Measurements from ENCODE around the gene RABGGTA. TPM values are rescaled to one million over a fixed set of nuclear protein-coding genes. Genes with fewer than 3 reads are reported as not detected.

RABGGTA gene
- total and polyA plus RNA-seq, 9 of the 15 experiments (the other 6 are each of a cell fraction or from before 2014, with no cell fraction given), result 4.5 to 24.2 (median 15.5) TPM

- no peaks in the 10 kb centered on the region for H3K9me1 ChIP-seq (ENCODE audit: control insufficient read depth, insufficient read depth, low read length)
- DNase-seq (ENCODE audit: extremely low read depth in 1 of 4, low spot score in 3 of 4), result no peak
- no peak overlapping the region for H3K27ac ChIP-seq (ENCODE audit: extremely low read depth, low read depth, low read length)
- no peak for TF ChIP-seq ZC3H8 (IDR thresholded peaks at IDR 0.05)
- no peak for TF ChIP-seq FOXP1 (CRISPR knock-in tag; IDR thresholded peaks at IDR 0.05)
- no peak for TF ChIP-seq POLR3A (IDR thresholded peaks at IDR 0.05; ENCODE audit: borderline replicate concordance, extremely low read depth, insufficient read depth, insufficient read length)
- TF ChIP-seq XRCC4 (IDR thresholded peaks at IDR 0.05; ENCODE audit: extremely low read depth, insufficient read depth, insufficient read length), result no peak
- TF ChIP-seq DPF2 (IDR thresholded peaks at IDR 0.05), result no peak
- no peak for TF ChIP-seq CAMTA2 (CRISPR knock-in tag; conservative IDR thresholded peaks at IDR 0.05)
- no peak for TF ChIP-seq TAF7 (tag; IDR thresholded peaks at IDR 0.05)
- TF ChIP-seq ETS2 (tag; IDR thresholded peaks at IDR 0.05; ENCODE audit: borderline replicate concordance, poor library complexity, severe bottlenecking), result no peak
- intact Hi-C loops (cut with micrococcal nuclease) (no loop called here), in situ Hi-C loops (cut with MboI) (no loop called here)
- no peaks in the 10 kb centered on the region; the same call in 1 of the 3 replicates for H3K36me3 ChIP-seq (ENCODE audit: control insufficient read depth, insufficient read depth, low read length)
- no peaks in the 10 kb centered on the region for H3K27me3 ChIP-seq (ENCODE audit: control insufficient read depth in 2 of 2, insufficient read depth in 2 of 2, low read length in 2 of 2)
- no peak overlapping the region for H3K9ac ChIP-seq (ENCODE audit: insufficient read depth in 1 of 2, low read depth in 2 of 2, low read length in 2 of 2)
- H3K4me1 ChIP-seq (replicated peaks in 1 of 2; ENCODE audit: control insufficient read depth in 2 of 2, insufficient read depth in 2 of 2, low read length in 2 of 2), result peaks cover 22 to 66% of the 10 kb centered on the region in 2 experiments; a peak in 4 of 5 replicates
- no TSS peak for BruUV-seq (replicated peaks)
- FAIRE-seq, result no peak
- no peaks in the 10 kb centered on the region for H3K79me2 ChIP-seq (ENCODE audit: control insufficient read depth, insufficient read depth, low read length)
- WGBS (ENCODE audit: insufficient coverage, low coverage, missing lambda C conversion rate), result 73% methylated on average over 6 of the region's 9 CpGs
- H3K4me2 ChIP-seq (ENCODE audit: insufficient read depth, low read length), result no peak overlapping the region
- H3K4me3 ChIP-seq, result no peak overlapping the region
- no peaks in the 10 kb centered on the region for H4K20me1 ChIP-seq (replicated peaks; ENCODE audit: control insufficient read depth, insufficient read depth, low read length)
- ATAC-seq, result no peak
- POLR2A ChIA-PET, result no interaction called here
- CTCF ChIA-PET (ENCODE audit: low intra/inter-chr PET ratio), result no interaction called here
- no peaks in the 10 kb centered on the region for H3K9me3 ChIP-seq (replicated peaks; ENCODE audit: control insufficient read depth, insufficient read depth, low read depth, low read length)
- no peak overlapping the region for H2AFZ ChIP-seq (ENCODE audit: low read depth, low read length)
These were observed 13.3 kb downstream of the RABGGTA start for GRCh38 chr14:24258119-24258518.

Measured in K562 (cell line).